ENCODE data around the gene HTT. TPM values are rescaled to one million over a fixed set of nuclear protein-coding genes. Genes with fewer than 3 reads are reported as not detected.

The HTT gene
- total RNA-seq, 2 donors from 2014 or later = 37.8 to 97.8 TPM

- no peak for DNase-seq (ENCODE audit: low spot score)
- 70% methylated on average over 17 of the region's 17 CpGs for WGBS
- Histone ChIP-seq H3K27ac (no peak overlapping the region), H3K9me3 (no peaks in the 10 kb centered on the region), H3K36me3 (peaks cover 0 to 13% of the 10 kb centered on the region in 2 donors), H3K4me1 (replicated peaks) (no peaks in the 10 kb centered on the region), H3K27me3 (replicated peaks; ENCODE audit: insufficient read depth) (no peaks in the 10 kb centered on the region), H3K4me3 (no peak overlapping the region)
- intact Hi-C loops (cut with DNase I) = no loop called here
- TF ChIP-seq POLR2AphosphoS5 (IDR thresholded peaks at IDR 0.05) = no peak
- no peak for TF ChIP-seq CTCF (IDR thresholded peaks at IDR 0.05)
- no peak for TF ChIP-seq POLR2A (IDR thresholded peaks at IDR 0.05)
Measured at GRCh38 chr4:3241898-3242524, 167.5 kb downstream of the HTT start.

GRCh38 chr4:3243136-3243780, 168.8 kb downstream of the HTT start:
- no peak overlapping the region for H3K27ac ChIP-seq
- intact Hi-C loops (cut with DNase I) = no loop called here

GRCh38 chr4:3244002-3244401, 169.5 kb downstream of the HTT start:
- WGBS = 38% methylated on average over 1 of the region's 1 CpG
- intact Hi-C loops (cut with DNase I) = no loop called here
- TF ChIP-seq POLR2AphosphoS5 (IDR thresholded peaks at IDR 0.05) = no peak
- no peak for TF ChIP-seq POLR2A (IDR thresholded peaks at IDR 0.05)
- no peak for TF ChIP-seq CTCF (IDR thresholded peaks at IDR 0.05)
- no peak for DNase-seq (ENCODE audit: low spot score)
- no peak overlapping the region for H3K27ac ChIP-seq
- H3K27me3 ChIP-seq (replicated peaks; ENCODE audit: insufficient read depth) = no peaks in the 10 kb centered on the region
- peaks cover 0 to 13% of the 10 kb centered on the region in 2 donors for H3K36me3 ChIP-seq
- H3K4me1 ChIP-seq (replicated peaks) = no peaks in the 10 kb centered on the region
- no peak overlapping the region for H3K4me3 ChIP-seq
- H3K9me3 ChIP-seq = no peaks in the 10 kb centered on the region

More at GRCh38 chr4:3243136-3243780, 168.8 kb downstream of the HTT start:
- Histone ChIP-seq H3K27me3 (replicated peaks; ENCODE audit: insufficient read depth) (no peaks in the 10 kb centered on the region), H3K4me3 (no peak overlapping the region), H3K36me3 (peaks cover 0 to 13% of the 10 kb centered on the region in 2 donors), H3K4me1 (replicated peaks) (no peaks in the 10 kb centered on the region), H3K9me3 (no peaks in the 10 kb centered on the region)
- no peak for DNase-seq (ENCODE audit: low spot score)
- no peak for TF ChIP-seq POLR2A (IDR thresholded peaks at IDR 0.05)
- 76% methylated on average over 23 of the region's 23 CpGs for WGBS

GRCh38 chr4:3244747-3245146, 170.3 kb downstream of the HTT start:
- intact Hi-C loops (cut with DNase I) = no loop called here
- no peaks in the 10 kb centered on the region for H3K27me3 ChIP-seq (replicated peaks; ENCODE audit: insufficient read depth)
- WGBS = 81% methylated on average over 9 of the region's 9 CpGs
- no peak for TF ChIP-seq POLR2A (IDR thresholded peaks at IDR 0.05)
- no peak for TF ChIP-seq POLR2AphosphoS5 (IDR thresholded peaks at IDR 0.05)
- no peak for TF ChIP-seq CTCF (IDR thresholded peaks at IDR 0.05)
- H3K36me3 ChIP-seq = peaks cover 0 to 9% of the 10 kb centered on the region in 2 donors
- H3K27ac ChIP-seq = no peak overlapping the region
- H3K4me1 ChIP-seq (replicated peaks) = no peaks in the 10 kb centered on the region
- no peak for DNase-seq (ENCODE audit: low spot score)
- H3K4me3 ChIP-seq = no peak overlapping the region
- no peaks in the 10 kb centered on the region for H3K9me3 ChIP-seq

- 98% methylated on average over 4 of the region's 6 CpGs for WGBS
- TF ChIP-seq POLR2AphosphoS5 (IDR thresholded peaks at IDR 0.05) = no peak
- TF ChIP-seq POLR2A (IDR thresholded peaks at IDR 0.05) = no peak
- no peak for TF ChIP-seq CTCF (IDR thresholded peaks at IDR 0.05)
- intact Hi-C loops (cut with DNase I) = no loop called here
Measured at GRCh38 chr4:3245676-3246075, 171.2 kb downstream of the HTT start.

More at GRCh38 chr4:3245676-3246075, 171.2 kb downstream of the HTT start:
- DNase-seq (ENCODE audit: low spot score) = no peak
- H3K4me3 ChIP-seq = no peak overlapping the region
- no peaks in the 10 kb centered on the region for H3K27me3 ChIP-seq (replicated peaks; ENCODE audit: insufficient read depth)
- no peaks in the 10 kb centered on the region for H3K9me3 ChIP-seq
- H3K36me3 ChIP-seq = no peaks in the 10 kb centered on the region
- H3K27ac ChIP-seq = no peak overlapping the region
- H3K4me1 ChIP-seq (replicated peaks) = no peaks in the 10 kb centered on the region
